Body of pancreas (tissue), 4 donors: Measurements from ENCODE around the gene ZSCAN30.

Experiments
- CTCF ChIP-seq, 7 experiments: fragments of 450-650 bp in 4 of 7; fragments of 200-600 bp in 3 of 7; sonication (generic) in 3 of 7; IDR thresholded peaks; one replicate each; pipeline ENCODE4 v1.5.1; 2016 to 2019; ENCODE audit warnings: antibody characterized with exemption in 7 of 7
- POLR2A ChIP-seq, 3 donors: fragments of 450-650 bp; IDR thresholded peaks; one replicate each; pipeline ENCODE4 v1.6.1; 2016; ENCODE audit warnings: antibody characterized with exemption in 3 of 3, mild to moderate bottlenecking in 2 of 3

- TF ChIP-seq CTCF (IDR thresholded peaks at IDR 0.05) (no peak), POLR2A (IDR thresholded peaks at IDR 0.05) (no peak)
Observed at GRCh38 chr18:35335866-35336265, 45.8 kb upstream of the ZSCAN30 start.
